Testis (tissue), 3 donors: Measurements from ENCODE around the gene ARHGAP22. TPM values are rescaled to one million over a fixed set of nuclear protein-coding genes. Genes with fewer than 3 reads are reported as not detected.

ENCODE experiments used
- DNase-seq: peaks from one replicate; pipeline ENCODE4 v3.0.0-alpha.2; 2019
- H3K27ac ChIP-seq, 2 donors: fragments of 200-600 bp; sonication (generic); one replicate each; pipeline ENCODE4 v1.5.1; 2019
- H3K27me3 ChIP-seq: fragments of 200-600 bp; sonication (generic); one replicate; pipeline ENCODE4 v1.5.1; 2019
- H3K36me3 ChIP-seq: fragments of 200-600 bp; sonication (generic); one replicate; pipeline ENCODE4 v1.5.1; 2017; ENCODE audit warnings: low read depth; ENCODE audit errors: missing control alignments
- H3K4me1 ChIP-seq: fragments of 200-600 bp; sonication (generic); one replicate; pipeline ENCODE4 v1.5.1; 2019
- H3K4me3 ChIP-seq, 2 donors: fragments of 200-600 bp; sonication (generic); one replicate each; pipeline ENCODE4 v1.5.1; 2017 to 2019
- H3K9me3 ChIP-seq: fragments of 200-600 bp; sonication (generic); one replicate; pipeline ENCODE4 v1.5.1; 2017
- POLR2A ChIP-seq: fragments of 450-650 bp; IDR thresholded peaks from one replicate; pipeline ENCODE4 v1.6.1; 2017; ENCODE audit warnings: antibody characterized with exemption, mild to moderate bottlenecking, moderate library complexity
- WGBS, 2 donors: methylation state at CpG; one replicate each; pipeline ENCODE4 v1.1.5; 2018; 5-methylcytosine and 5-hydroxymethylcytosine counted together
- intact Hi-C: fragments of 100-400 bp; cut with DNase I; formaldehyde crosslinking; loops from one replicate; pipeline ENCODE4 v1.15.1; 2023; ENCODE audit warnings: low total_unique reads
- polyA plus RNA-seq: library from polyadenylated mRNA; stranded (reverse); fragments of 350-450 nt; fragmentation: Illumina TruSeq; extraction: RNeasy Lipid Tissue Mini Kit (QIAGEN cat#74804); gene quantifications from one replicate; pipeline ENCODE4 v1.2.3, GENCODE V29; 2014; ENCODE audit warnings: low read depth, low replicate concordance; ENCODE audit not compliant: insufficient read depth
- total RNA-seq, 2 donors: library from RNA; depleted of rRNA; stranded (reverse); fragments of >200 nt; gene quantifications; one replicate each; pipeline ENCODE4 v1.2.3, GENCODE V29; 2016
- TF ChIP-seq, protein P1 (sequence below), 3 experiments: fragments of 450-650 bp in 2 of 3; fragments of 200-600 bp in 1 of 3; sonication (generic) in 1 of 3; IDR thresholded peaks; one replicate each; pipeline ENCODE4 v1.5.1; 2016 to 2019; ENCODE audit warnings: antibody characterized with exemption in 3 of 3, mild to moderate bottlenecking in 2 of 3, moderate library complexity in 1 of 3

ARHGAP22 gene
- total and polyA plus RNA-seq, 3 donors from 2014 or later: 6.2 to 11.9 (median 8.8) TPM

DNA sequence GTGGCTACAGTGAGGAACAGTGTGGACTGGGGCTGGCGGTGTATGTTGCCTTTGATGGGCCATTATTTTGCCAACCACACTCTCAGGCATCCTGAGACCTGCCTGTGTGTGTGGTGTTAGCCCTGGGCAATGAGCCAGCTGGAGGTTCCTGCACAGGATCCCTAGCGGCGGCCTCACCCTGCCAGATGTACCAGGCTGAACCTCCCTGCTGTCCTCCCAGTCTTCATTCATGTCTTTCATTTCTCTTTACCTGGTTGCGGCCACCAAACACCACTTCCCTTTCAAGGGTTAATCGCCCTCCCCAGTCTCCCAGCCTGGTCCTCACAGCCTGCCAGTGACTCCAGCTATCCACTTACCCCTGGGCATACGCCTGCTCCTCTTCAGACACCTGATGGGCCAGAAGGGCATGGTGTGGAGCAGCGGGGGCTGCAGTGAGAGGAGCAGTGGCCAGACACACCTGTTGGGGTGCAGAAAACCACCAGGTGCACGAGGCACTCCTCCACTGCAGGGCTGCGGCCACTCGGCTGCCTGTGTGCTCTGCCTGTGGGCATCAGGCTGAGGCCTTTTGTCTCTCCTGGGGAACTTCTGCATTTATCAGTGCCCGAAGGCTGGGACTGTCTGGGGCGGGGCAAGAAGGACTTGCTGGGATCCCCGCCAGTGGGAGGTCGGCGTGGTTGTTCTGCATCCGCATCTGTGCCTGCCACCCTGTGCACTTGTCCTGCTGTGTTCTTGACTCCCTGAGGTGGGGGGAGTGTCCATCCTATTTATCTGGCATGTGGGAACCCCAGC is 111.6 kb downstream of the ARHGAP22 start:
- intact Hi-C loops: no loop called here
- TF ChIP-seq, protein P1, sequence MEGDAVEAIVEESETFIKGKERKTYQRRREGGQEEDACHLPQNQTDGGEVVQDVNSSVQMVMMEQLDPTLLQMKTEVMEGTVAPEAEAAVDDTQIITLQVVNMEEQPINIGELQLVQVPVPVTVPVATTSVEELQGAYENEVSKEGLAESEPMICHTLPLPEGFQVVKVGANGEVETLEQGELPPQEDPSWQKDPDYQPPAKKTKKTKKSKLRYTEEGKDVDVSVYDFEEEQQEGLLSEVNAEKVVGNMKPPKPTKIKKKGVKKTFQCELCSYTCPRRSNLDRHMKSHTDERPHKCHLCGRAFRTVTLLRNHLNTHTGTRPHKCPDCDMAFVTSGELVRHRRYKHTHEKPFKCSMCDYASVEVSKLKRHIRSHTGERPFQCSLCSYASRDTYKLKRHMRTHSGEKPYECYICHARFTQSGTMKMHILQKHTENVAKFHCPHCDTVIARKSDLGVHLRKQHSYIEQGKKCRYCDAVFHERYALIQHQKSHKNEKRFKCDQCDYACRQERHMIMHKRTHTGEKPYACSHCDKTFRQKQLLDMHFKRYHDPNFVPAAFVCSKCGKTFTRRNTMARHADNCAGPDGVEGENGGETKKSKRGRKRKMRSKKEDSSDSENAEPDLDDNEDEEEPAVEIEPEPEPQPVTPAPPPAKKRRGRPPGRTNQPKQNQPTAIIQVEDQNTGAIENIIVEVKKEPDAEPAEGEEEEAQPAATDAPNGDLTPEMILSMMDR (IDR thresholded peaks at IDR 0.05): no peak
- no peak for DNase-seq
- Histone ChIP-seq H3K9me3 (no peaks in the 10 kb centered on the region), H3K27me3 (no peaks in the 10 kb centered on the region), H3K4me1 (peaks cover 8% of the 10 kb centered on the region), H3K27ac (no peak overlapping the region), H3K36me3 (no peaks in the 10 kb centered on the region), H3K4me3 (no peak overlapping the region)
- WGBS, 2 donors: 65 to 75% methylated on average over 9 to 16 of the region's 16 CpGs

DNA sequence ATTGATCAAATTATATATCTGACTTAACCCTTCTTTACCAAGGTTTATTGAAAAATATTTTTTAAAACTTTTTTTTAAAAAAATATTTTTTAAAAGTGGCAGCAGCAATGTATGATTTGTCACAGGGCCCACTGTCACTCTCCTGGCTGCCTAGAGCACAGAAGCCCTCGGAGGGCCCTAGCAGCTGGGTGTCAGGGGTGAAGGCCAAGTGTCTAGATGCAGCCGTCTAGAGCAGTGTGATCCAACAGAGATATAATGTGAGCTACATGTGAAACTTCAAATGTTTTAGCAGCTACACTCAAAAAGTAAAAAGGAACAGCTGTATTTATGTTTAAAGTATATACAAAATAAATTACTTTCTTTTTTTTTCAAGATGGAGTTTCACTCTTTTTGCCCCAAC is 112.7 kb downstream of the ARHGAP22 start:
- H3K9me3 ChIP-seq: no peaks in the 10 kb centered on the region
- intact Hi-C loops: no loop called here
- peaks cover 4% of the 10 kb centered on the region for H3K4me1 ChIP-seq
- no peak overlapping the region for H3K4me3 ChIP-seq
- TF ChIP-seq, protein P1 (IDR thresholded peaks at IDR 0.05): no peak
- no peak for TF ChIP-seq POLR2A
- 54 to 72% methylated on average over 2 of the region's 2 CpGs for WGBS, 2 donors
- H3K27me3 ChIP-seq: no peaks in the 10 kb centered on the region
- H3K27ac ChIP-seq: no peak overlapping the region
- no peaks in the 10 kb centered on the region for H3K36me3 ChIP-seq
- no peak for DNase-seq

GRCh38 chr10:48491392-48492139 is 113.3 kb downstream of the ARHGAP22 start:
- intact Hi-C loops: no loop called here
- H3K4me3 ChIP-seq: no peak overlapping the region
- no peak for DNase-seq
- no peaks in the 10 kb centered on the region for H3K4me1 ChIP-seq
- H3K36me3 ChIP-seq: no peaks in the 10 kb centered on the region
- no peak for TF ChIP-seq POLR2A
- TF ChIP-seq, protein P1 (IDR thresholded peaks at IDR 0.05): no peak
- no peak overlapping the region for H3K27ac ChIP-seq
- no peaks in the 10 kb centered on the region for H3K9me3 ChIP-seq
- H3K27me3 ChIP-seq: no peaks in the 10 kb centered on the region
- WGBS, 2 donors: 84 to 90% methylated on average over 13 of the region's 13 CpGs

DNA sequence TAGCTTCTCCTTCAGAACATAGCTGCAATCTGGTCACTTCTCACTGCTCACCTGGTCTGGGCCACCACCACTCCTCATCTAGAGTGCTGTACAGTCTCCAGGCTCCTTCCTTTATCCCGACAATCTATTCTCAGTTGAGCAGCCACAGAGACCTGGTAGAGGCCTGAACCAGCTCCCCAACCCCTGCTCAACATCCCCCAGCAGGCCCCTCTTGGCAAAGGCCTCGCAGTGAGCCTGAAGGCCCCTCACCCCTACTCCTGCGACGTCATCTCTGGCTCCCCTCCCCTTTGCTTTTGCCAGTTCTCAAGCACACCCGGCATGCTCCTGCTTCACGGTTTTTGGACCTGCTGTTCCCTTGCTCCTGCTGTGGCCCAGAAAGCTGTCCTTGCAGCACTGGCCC is 113.9 kb downstream of the ARHGAP22 start:
- H3K27ac ChIP-seq: no peak overlapping the region
- no peak for DNase-seq
- H3K4me1 ChIP-seq: no peaks in the 10 kb centered on the region
- intact Hi-C loops: no loop called here
- WGBS, 2 donors: 79 to 87% methylated on average over 6 of the region's 6 CpGs
- no peak overlapping the region for H3K4me3 ChIP-seq
- H3K36me3 ChIP-seq: no peaks in the 10 kb centered on the region
- no peaks in the 10 kb centered on the region for H3K9me3 ChIP-seq
- H3K27me3 ChIP-seq: no peaks in the 10 kb centered on the region
- no peak for TF ChIP-seq POLR2A
- TF ChIP-seq, protein P1 (IDR thresholded peaks at IDR 0.05): no peak
